ENCODE results near the gene DOCK1. TPM values are rescaled to one million over a fixed set of nuclear protein-coding genes. Genes with fewer than 3 reads are reported as not detected.

The DOCK1 gene
- total RNA-seq, 1 donor from 2014 or later, result 78.8 TPM

- DNase-seq, result no peak
Observed at GRCh38 chr10:127358337-127358736, 453.1 kb downstream of the DOCK1 start.

- DNase-seq, result no peak
Observed at GRCh38 chr10:127364034-127364433, 458.8 kb downstream of the DOCK1 start.

GRCh38 chr10:127368101-127368500 is 462.9 kb downstream of the DOCK1 start:
- DNase-seq, result no peak

- DNase-seq, result peak; percentile 62
Observed at GRCh38 chr10:127368929-127369328, 463.7 kb downstream of the DOCK1 start.

- DNase-seq, result no peak
Observed at GRCh38 chr10:127370601-127371000, 465.4 kb downstream of the DOCK1 start.

GRCh38 chr10:127372361-127372760 is 467.1 kb downstream of the DOCK1 start:
- DNase-seq, result peak; percentile 37

GRCh38 chr10:127374074-127374680 is 468.9 kb downstream of the DOCK1 start:
- DNase-seq, result no peak

- DNase-seq, result peak; percentile 79
Observed at GRCh38 chr10:127374901-127375300, 469.7 kb downstream of the DOCK1 start.

- no peak for DNase-seq
Observed at GRCh38 chr10:127375461-127375860, 470.2 kb downstream of the DOCK1 start.

GRCh38 chr10:127376071-127376470 is 470.8 kb downstream of the DOCK1 start:
- DNase-seq, result no peak

GRCh38 chr10:127378628-127379027 is 473.4 kb downstream of the DOCK1 start:
- no peak for DNase-seq

GRCh38 chr10:127384532-127384931 is 479.3 kb downstream of the DOCK1 start:
- no peak for DNase-seq

- no peak for DNase-seq
Observed at GRCh38 chr10:127385066-127385465, 479.8 kb downstream of the DOCK1 start.

GRCh38 chr10:127386606-127387327 is 481.5 kb downstream of the DOCK1 start:
- DNase-seq, result no peak

GRCh38 chr10:127391875-127392274 is 486.6 kb downstream of the DOCK1 start:
- DNase-seq, result no peak

- no peak for DNase-seq
Observed at GRCh38 chr10:127392351-127393235, 487.4 kb downstream of the DOCK1 start.

- DNase-seq, result no peak
Observed at GRCh38 chr10:127398140-127398970, 493.1 kb downstream of the DOCK1 start.

- DNase-seq, result no peak
Observed at GRCh38 chr10:127398971-127399365, 493.7 kb downstream of the DOCK1 start.

GRCh38 chr10:127399668-127400067 is 494.4 kb downstream of the DOCK1 start:
- DNase-seq, result no peak

GRCh38 chr10:127400216-127400615 is 495.0 kb downstream of the DOCK1 start:
- no peak for DNase-seq

GRCh38 chr10:127402596-127403409 is 497.6 kb downstream of the DOCK1 start:
- DNase-seq, result no peak

Data from tongue (tissue), 2 donors.